ENCODE measurements around the gene WDR1.

- no peak for TF ChIP-seq CTCF (IDR thresholded peaks at IDR 0.05)
- peak; percentile 94 for TF ChIP-seq POLR2A (IDR thresholded peaks at IDR 0.05)
Observed at GRCh38 chr4:10116569-10117358, at the start of gene WDR1.

Measured in testis (tissue), 2 donors.